DND-41 (cell line): ENCODE results near the gene TMF1.

Source experiments
- ATAC-seq: fragments of 200-7000 bp; cut with Tn5 transposase; 3 replicates; pipeline ENCODE4 v1.9.1; 2021; ENCODE audit warnings: low read depth; ENCODE audit not compliant: insufficient read depth
- DNase-seq: peaks from one replicate; pipeline ENCODE4 v3.0.0-alpha.2; 2020
- H2AFZ ChIP-seq: 2 replicates; pipeline ENCODE4 v1.6.0; 2012; ENCODE audit warnings: low read depth, low read length
- H3K27ac ChIP-seq: 2 replicates; pipeline ENCODE4 v1.5.1; 2012; ENCODE audit warnings: low read length, inconsistent platforms
- H3K27me3 ChIP-seq: fragments of 200-600 bp; sonication (generic); 2 replicates; pipeline ENCODE4 v1.6.0; 2012; ENCODE audit warnings: low read length, mild to moderate bottlenecking, inconsistent platforms; ENCODE audit not compliant: insufficient read depth, poor library complexity
- H3K36me3 ChIP-seq: 2 replicates; pipeline ENCODE4 v1.5.1; 2012; ENCODE audit warnings: low read length, inconsistent platforms; ENCODE audit not compliant: insufficient read depth
- H3K4me1 ChIP-seq: 2 replicates; pipeline ENCODE4 v1.5.1; 2012; ENCODE audit warnings: mild to moderate bottlenecking, low read length; ENCODE audit not compliant: insufficient read depth
- H3K4me2 ChIP-seq: 2 replicates; pipeline ENCODE4 v1.6.0; 2012; ENCODE audit warnings: mild to moderate bottlenecking, moderate library complexity, low read length, inconsistent platforms; ENCODE audit not compliant: insufficient read depth
- H3K4me3 ChIP-seq, 2 experiments: fragments of 200-600 bp in 1 of 2; shearing (Covaris generic) in 1 of 2; 2 replicates each; pipeline ENCODE4 v1.5.1; 2012 to 2016; ENCODE audit warnings: inconsistent platforms in 2 of 2, low read length in 2 of 2, mild to moderate bottlenecking in 2 of 2, low read depth in 1 of 2, moderate library complexity in 1 of 2
- H3K79me2 ChIP-seq: 2 replicates; pipeline ENCODE4 v1.6.0; 2012; ENCODE audit warnings: low read length, inconsistent platforms; ENCODE audit not compliant: insufficient read depth
- H3K9ac ChIP-seq: 2 replicates; pipeline ENCODE4 v1.6.0; 2012; ENCODE audit warnings: low read depth, mild to moderate bottlenecking, inconsistent platforms, low read length, moderate library complexity
- H3K9me3 ChIP-seq: 2 replicates; pipeline ENCODE4 v1.5.1; 2012; ENCODE audit warnings: low read length, moderate library complexity, mild to moderate bottlenecking, inconsistent platforms; ENCODE audit not compliant: insufficient read depth, severe bottlenecking
- H4K20me1 ChIP-seq: 2 replicates; pipeline ENCODE4 v1.6.0; 2012; ENCODE audit warnings: low read length; ENCODE audit not compliant: insufficient read depth
- CTCF ChIP-seq: IDR thresholded peaks from 2 replicates; pipeline ENCODE4 v1.5.1; 2012; ENCODE audit warnings: borderline replicate concordance, low read length, moderate library complexity, mild to moderate bottlenecking; ENCODE audit not compliant: poor library complexity, severe bottlenecking; ENCODE audit errors: extremely low read depth
- EZH2 ChIP-seq: IDR thresholded peaks from 3 replicates; pipeline ENCODE4 v1.6.1; 2012; ENCODE audit warnings: borderline replicate concordance, low read depth, mild to moderate bottlenecking, moderate library complexity, low read length, inconsistent platforms; ENCODE audit not compliant: severe bottlenecking

The TMF1 gene

DNA sequence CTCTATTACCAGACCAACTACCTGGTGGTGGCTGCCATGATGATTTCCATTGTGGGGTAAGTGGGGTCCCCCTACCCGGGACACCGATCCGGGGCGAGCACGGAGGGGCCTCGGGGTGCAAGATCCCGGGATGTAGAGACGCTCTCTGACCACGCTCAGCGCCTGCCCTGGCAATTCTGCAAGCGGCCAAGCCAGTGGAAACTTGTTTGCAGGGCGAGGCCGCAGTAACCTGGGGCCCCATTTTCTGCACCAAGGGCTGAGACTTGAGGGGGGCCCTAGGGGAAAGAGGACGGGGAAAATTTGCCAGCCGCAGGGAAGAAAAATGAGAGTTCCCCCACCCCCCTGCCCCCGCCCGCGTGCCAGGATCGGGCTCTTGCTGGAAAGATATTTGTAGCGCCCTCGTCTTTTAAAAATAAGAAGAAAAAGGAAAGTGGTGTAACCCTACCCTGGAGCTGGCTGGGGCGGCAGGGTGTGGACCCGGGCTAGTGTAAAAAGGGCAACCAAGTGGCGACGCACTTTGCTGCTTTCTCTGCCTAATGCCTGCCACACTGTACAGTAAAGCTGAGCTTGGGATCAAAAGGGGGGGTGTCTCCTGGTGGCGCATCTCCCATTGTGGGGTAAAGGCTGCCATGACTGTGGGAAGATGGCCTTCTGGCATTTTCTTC, 33.2 kb upstream of the TMF1 start:
- H3K27me3 ChIP-seq, result no peaks in the 10 kb centered on the region
- TF ChIP-seq CTCF (no peak), EZH2 (no peak)

GRCh38 chr3:69084326-69085167, 32.4 kb upstream of the TMF1 start, which contains the start of gene ARL6IP5:
TSS of gene ARL6IP5 (plus strand) at chr3:69084937. CDS start at chr3:69085048, 111 bp downstream.
- Histone ChIP-seq H3K79me2 (peaks cover 64% of the 10 kb centered on the region), H3K27ac (peak within 1 kb of the TSS; percentile 90), H3K9ac (peak within 1 kb of the TSS; percentile 86), H3K9me3 (no peaks in the 10 kb centered on the region), H3K4me3 (peak within 1 kb of the TSS; percentile 94 to 95), H3K36me3 (peaks cover 9% of the 10 kb centered on the region), H3K27me3 (no peaks in the 10 kb centered on the region), H3K4me1 (peaks cover 75% of the 10 kb centered on the region), H4K20me1 (no peaks in the 10 kb centered on the region), H2AFZ (peak within 1 kb of the TSS; percentile 93), H3K4me2 (peak within 1 kb of the TSS; percentile 91)
- DNase-seq, result peak; percentile 94
- peak; percentile 77 for ATAC-seq
- no peak for TF ChIP-seq CTCF
- TF ChIP-seq EZH2, result no peak

More for the DNA sequence above, 33.2 kb upstream of the TMF1 start:
- peaks cover 82% of the 10 kb centered on the region for H3K4me1 ChIP-seq
- DNase-seq (peak; percentile 35), ATAC-seq (peak; percentile 17)
- no peaks in the 10 kb centered on the region for H4K20me1 ChIP-seq
- H3K4me2 ChIP-seq, result peak overlapping the region; percentile 91
- peak overlapping the region; percentile 86 for H3K9ac ChIP-seq
- H3K4me3 ChIP-seq, result peak overlapping the region; percentile 94 to 95
- peak overlapping the region; percentile 93 for H2AFZ ChIP-seq
- H3K9me3 ChIP-seq, result no peaks in the 10 kb centered on the region
- peaks cover 66% of the 10 kb centered on the region for H3K79me2 ChIP-seq
- H3K27ac ChIP-seq, result peak overlapping the region; percentile 90
- H3K36me3 ChIP-seq, result peaks cover 14% of the 10 kb centered on the region

- TF ChIP-seq EZH2, result no peak
- TF ChIP-seq CTCF, result no peak
- H3K36me3 ChIP-seq, result no peaks in the 10 kb centered on the region; the same call in 1 of the 2 replicates
- peak overlapping the region; percentile 91 for H3K4me2 ChIP-seq
- peak overlapping the region; percentile 86 for H3K9ac ChIP-seq
- peaks cover 64% of the 10 kb centered on the region for H3K79me2 ChIP-seq
- ATAC-seq, result peak; percentile 31
- peaks cover 81% of the 10 kb centered on the region for H3K4me1 ChIP-seq
- no peaks in the 10 kb centered on the region for H4K20me1 ChIP-seq
- peak overlapping the region; percentile 68 for H3K27ac ChIP-seq
- H2AFZ ChIP-seq, result peak overlapping the region; percentile 46
- no peaks in the 10 kb centered on the region for H3K27me3 ChIP-seq
- peak overlapping the region in 1 of 2 experiments; percentile 11; a peak in 1 of 4 replicates for H3K4me3 ChIP-seq
- H3K9me3 ChIP-seq, result no peaks in the 10 kb centered on the region
- peak; percentile 66 for DNase-seq
Observed at GRCh38 chr3:69082805-69083204, 30.7 kb upstream of the TMF1 start.
